Mesendoderm (in vitro differentiated cells): Measurements from ENCODE around the gene YBEY.

Experiments
- DNase-seq: peaks from one replicate; pipeline ENCODE4 v3.0.0; 2013
- H2AK5ac ChIP-seq: 2 replicates; pipeline ENCODE4 v1.6.1; 2013; ENCODE audit warnings: low read length, inconsistent platforms
- H2BK120ac ChIP-seq: 2 replicates; pipeline ENCODE4 v1.6.1; 2013; ENCODE audit warnings: low read depth, mild to moderate bottlenecking, low read length, moderate library complexity, mixed read lengths
- H2BK15ac ChIP-seq: replicated peaks from 2 replicates; pipeline ENCODE4 v1.6.1; 2013; ENCODE audit warnings: low read depth, mild to moderate bottlenecking, moderate library complexity
- H2BK5ac ChIP-seq: 2 replicates; pipeline ENCODE4 v1.6.1; 2013; ENCODE audit warnings: low read length, inconsistent platforms
- H3K18ac ChIP-seq: 2 replicates; pipeline ENCODE4 v1.6.1; 2013; ENCODE audit warnings: mild to moderate bottlenecking, low read length, mixed read lengths
- H3K23ac ChIP-seq: one replicate; pipeline ENCODE4 v1.6.1; 2013; ENCODE audit warnings: low read length
- H3K27ac ChIP-seq: 2 replicates; pipeline ENCODE4 v1.5.1; 2013; ENCODE audit warnings: low read depth, mild to moderate bottlenecking, inconsistent platforms, low read length, moderate library complexity
- H3K27me3 ChIP-seq: 2 replicates; pipeline ENCODE4 v1.6.1; 2013; ENCODE audit warnings: low read length, control low read depth, mild to moderate bottlenecking, inconsistent platforms; ENCODE audit not compliant: insufficient read depth, poor library complexity
- H3K36me3 ChIP-seq: 2 replicates; pipeline ENCODE4 v1.6.1; 2013; ENCODE audit warnings: low read length, inconsistent platforms; ENCODE audit not compliant: control insufficient read depth, insufficient read depth
- H3K4ac ChIP-seq: one replicate; pipeline ENCODE4 v1.6.1; 2013; ENCODE audit warnings: low read depth, mild to moderate bottlenecking, low read length, moderate library complexity
- H3K4me1 ChIP-seq: 2 replicates; pipeline ENCODE4 v1.6.1; 2013; ENCODE audit warnings: low read depth, low read length, inconsistent platforms; ENCODE audit not compliant: control insufficient read depth
- H3K4me2 ChIP-seq: 2 replicates; pipeline ENCODE4 v1.6.1; 2013; ENCODE audit warnings: low read length
- H3K4me3 ChIP-seq: 2 replicates; pipeline ENCODE4 v1.5.1; 2013; ENCODE audit warnings: mild to moderate bottlenecking, low read length
- H3K56ac ChIP-seq: one replicate; pipeline ENCODE4 v1.6.1; 2013; ENCODE audit warnings: low read length
- H3K79me1 ChIP-seq: 2 replicates; pipeline ENCODE4 v1.6.1; 2013; ENCODE audit warnings: low read length, inconsistent platforms
- H3K79me2 ChIP-seq: 2 replicates; pipeline ENCODE4 v1.6.1; 2013; ENCODE audit warnings: mild to moderate bottlenecking, low read length; ENCODE audit not compliant: control insufficient read depth, insufficient read depth
- H3K9ac ChIP-seq: 2 replicates; pipeline ENCODE4 v1.6.1; 2013; ENCODE audit warnings: low read length, inconsistent platforms
- H4K5ac ChIP-seq: one replicate; pipeline ENCODE4 v1.6.1; 2013; ENCODE audit warnings: low read length
- H4K8ac ChIP-seq: one replicate; pipeline ENCODE4 v1.6.1; 2013; ENCODE audit warnings: low read depth, mild to moderate bottlenecking, control low read depth, low read length, moderate library complexity
- WGBS: extraction: QIAGEN DNeasy Blood & Tissue Kit; methylation state at CpG from one replicate; pipeline ENCODE4 v1.1.7; 2013; ENCODE audit warnings: low lambda C conversion rate, missing lambda C conversion rate; ENCODE audit not compliant: insufficient coverage; ENCODE audit errors: extremely low coverage; 5-methylcytosine and 5-hydroxymethylcytosine counted together

YBEY gene

GRCh38 chr21:46243960-46244361 is 42.2 kb upstream of the YBEY start:
- H3K18ac ChIP-seq: no peak overlapping the region
- H3K4ac ChIP-seq: no peak overlapping the region
- no peak overlapping the region for H3K4me2 ChIP-seq
- H3K27ac ChIP-seq: no peak overlapping the region
- H3K79me2 ChIP-seq: no peaks in the 10 kb centered on the region
- no peak overlapping the region for H4K5ac ChIP-seq
- no peak overlapping the region for H4K8ac ChIP-seq
- no CpG with 5 or more reads among the region's 3 CpGs for WGBS
- H3K79me1 ChIP-seq: no peaks in the 10 kb centered on the region
- H3K23ac ChIP-seq: no peak overlapping the region
- H2AK5ac ChIP-seq: no peak overlapping the region
- peaks cover 33% of the 10 kb centered on the region for H3K36me3 ChIP-seq
- H2BK120ac ChIP-seq: no peak overlapping the region
- no peak for DNase-seq
- no peak overlapping the region for H2BK15ac ChIP-seq
- no peak overlapping the region for H3K4me3 ChIP-seq
- H2BK5ac ChIP-seq: no peak overlapping the region
- H3K9ac ChIP-seq: no peak overlapping the region
- H3K27me3 ChIP-seq: no peaks in the 10 kb centered on the region
- H3K4me1 ChIP-seq: no peaks in the 10 kb centered on the region
- no peak overlapping the region for H3K56ac ChIP-seq

GRCh38 chr21:46244602-46245001 is 41.5 kb upstream of the YBEY start:
- Histone ChIP-seq H2AK5ac (no peak overlapping the region), H2BK15ac (no peak overlapping the region), H3K4me1 (no peaks in the 10 kb centered on the region), H3K4ac (no peak overlapping the region), H3K27ac (no peak overlapping the region), H4K5ac (no peak overlapping the region), H3K79me2 (no peaks in the 10 kb centered on the region), H3K18ac (no peak overlapping the region), H2BK5ac (no peak overlapping the region), H3K9ac (no peak overlapping the region), H3K4me2 (no peak overlapping the region), H3K27me3 (no peaks in the 10 kb centered on the region), H2BK120ac (no peak overlapping the region), H3K56ac (no peak overlapping the region), H3K4me3 (no peak overlapping the region), H3K36me3 (peaks cover 33% of the 10 kb centered on the region), H3K79me1 (no peaks in the 10 kb centered on the region), H4K8ac (no peak overlapping the region), H3K23ac (no peak overlapping the region)
- WGBS: no CpG with 5 or more reads among the region's 8 CpGs
- no peak for DNase-seq

- Histone ChIP-seq H3K27me3 (no peaks in the 10 kb centered on the region), H3K4me3 (no peak overlapping the region), H3K27ac (no peak overlapping the region), H3K79me2 (no peaks in the 10 kb centered on the region), H3K18ac (no peak overlapping the region), H3K56ac (no peak overlapping the region), H3K36me3 (peaks cover 31% of the 10 kb centered on the region), H2BK120ac (no peak overlapping the region), H3K4me1 (no peaks in the 10 kb centered on the region), H3K79me1 (no peaks in the 10 kb centered on the region), H4K8ac (no peak overlapping the region), H4K5ac (no peak overlapping the region), H3K4ac (no peak overlapping the region), H3K9ac (no peak overlapping the region), H3K4me2 (no peak overlapping the region), H2BK5ac (no peak overlapping the region), H2AK5ac (no peak overlapping the region), H3K23ac (no peak overlapping the region), H2BK15ac (no peak overlapping the region)
- no peak for DNase-seq
- no CpG with 5 or more reads among the region's 3 CpGs for WGBS
Measured at GRCh38 chr21:46245213-46245915, 40.8 kb upstream of the YBEY start.

- no peak overlapping the region for H4K8ac ChIP-seq
- WGBS: 100% methylated on average over 1 of the region's 6 CpGs
- no peak overlapping the region for H3K23ac ChIP-seq
- no peak overlapping the region for H2BK5ac ChIP-seq
- no peaks in the 10 kb centered on the region for H3K27me3 ChIP-seq
- H3K4ac ChIP-seq: no peak overlapping the region
- no peak overlapping the region for H3K9ac ChIP-seq
- no peaks in the 10 kb centered on the region for H3K79me2 ChIP-seq
- H3K27ac ChIP-seq: no peak overlapping the region
- no peak overlapping the region for H3K4me3 ChIP-seq
- peaks cover 33% of the 10 kb centered on the region for H3K36me3 ChIP-seq
- H3K4me2 ChIP-seq: no peak overlapping the region
- no peak overlapping the region for H4K5ac ChIP-seq
- H3K56ac ChIP-seq: no peak overlapping the region
- no peak overlapping the region for H2BK120ac ChIP-seq
- no peak for DNase-seq
- no peak overlapping the region for H2BK15ac ChIP-seq
- no peak overlapping the region for H3K18ac ChIP-seq
- no peak overlapping the region for H2AK5ac ChIP-seq
- H3K79me1 ChIP-seq: no peaks in the 10 kb centered on the region
- no peaks in the 10 kb centered on the region for H3K4me1 ChIP-seq
Measured at GRCh38 chr21:46246345-46246744, 39.8 kb upstream of the YBEY start.

- no peak overlapping the region for H3K56ac ChIP-seq
- H2AK5ac ChIP-seq: no peak overlapping the region
- H2BK5ac ChIP-seq: no peak overlapping the region
- no peaks in the 10 kb centered on the region for H3K79me1 ChIP-seq
- H3K27ac ChIP-seq: no peak overlapping the region
- no peak overlapping the region for H3K4me3 ChIP-seq
- no peaks in the 10 kb centered on the region for H3K4me1 ChIP-seq
- H2BK15ac ChIP-seq: no peak overlapping the region
- no CpG with 5 or more reads among the region's 3 CpGs for WGBS
- no peak overlapping the region for H2BK120ac ChIP-seq
- H3K9ac ChIP-seq: no peak overlapping the region
- no peak overlapping the region for H4K8ac ChIP-seq
- H3K23ac ChIP-seq: no peak overlapping the region
- H3K27me3 ChIP-seq: no peaks in the 10 kb centered on the region
- H3K79me2 ChIP-seq: no peaks in the 10 kb centered on the region
- H4K5ac ChIP-seq: no peak overlapping the region
- H3K4me2 ChIP-seq: no peak overlapping the region
- peaks cover 28% of the 10 kb centered on the region for H3K36me3 ChIP-seq
- H3K4ac ChIP-seq: no peak overlapping the region
- no peak overlapping the region for H3K18ac ChIP-seq
- no peak for DNase-seq
Measured at GRCh38 chr21:46247699-46248421, 38.3 kb upstream of the YBEY start.
